SU-DHL-6 (cell line): ENCODE measurements around the gene UNC119B.

ENCODE experiments used
- H2AFZ ChIP-seq: fragments of 200-600 bp; sonication (generic); 2 replicates; pipeline ENCODE4 v1.6.1; 2014; ENCODE audit warnings: low read depth, mild to moderate bottlenecking, moderate library complexity, mixed read lengths, antibody characterized with exemption, low read length; ENCODE audit not compliant: severe bottlenecking
- H3F3A ChIP-seq: fragments of 200-600 bp; shearing (Covaris generic); 2 replicates; pipeline ENCODE4 v1.6.0; 2016; ENCODE audit warnings: antibody characterized with exemption, mild to moderate bottlenecking; ENCODE audit not compliant: insufficient read depth
- H3K27ac ChIP-seq: fragments of 200-600 bp; sonication (generic); 2 replicates; pipeline ENCODE4 v1.5.1; 2016; ENCODE audit warnings: low read depth, mild to moderate bottlenecking, low read length, moderate library complexity, mixed read lengths
- H3K27me3 ChIP-seq: fragments of 200-600 bp; sonication (generic), shearing (Covaris generic); 2 replicates; pipeline ENCODE4 v1.6.0; 2014; ENCODE audit warnings: mild to moderate bottlenecking, low read length
- H3K36me3 ChIP-seq: fragments of 200-600 bp; sonication (generic); 2 replicates; pipeline ENCODE4 v1.6.1; 2014; ENCODE audit warnings: mild to moderate bottlenecking, low read length, mixed read lengths
- H3K4me2 ChIP-seq: fragments of 300-600, 200-600 bp; shearing (Covaris generic), sonication (generic); 2 replicates; pipeline ENCODE4 v1.6.0; 2014; ENCODE audit warnings: low read length, low read depth, mild to moderate bottlenecking; ENCODE audit not compliant: poor library complexity, severe bottlenecking
- H3K4me3 ChIP-seq: fragments of 200-600 bp; sonication (generic); 2 replicates; pipeline ENCODE4 v1.5.1; 2014; ENCODE audit warnings: antibody characterized with exemption, low read length, mild to moderate bottlenecking, mixed read lengths; ENCODE audit not compliant: insufficient read depth, poor library complexity, severe bottlenecking
- H3K79me2 ChIP-seq: fragments of 200-600 bp; sonication (generic); 2 replicates; pipeline ENCODE4 v1.6.1; 2014; ENCODE audit warnings: mild to moderate bottlenecking, low read length, moderate library complexity; ENCODE audit not compliant: insufficient read depth
- H3K9ac ChIP-seq: fragments of 200-600 bp; sonication (generic); 2 replicates; pipeline ENCODE4 v1.7.0; 2014; ENCODE audit warnings: mild to moderate bottlenecking, low read length
- H3K9me2 ChIP-seq: fragments of 200-600 bp; sonication (generic); replicated peaks from 2 replicates; pipeline ENCODE4 v1.6.1; 2014; ENCODE audit warnings: low read length; ENCODE audit not compliant: insufficient read depth
- H3K9me3 ChIP-seq: fragments of 200-600 bp; sonication (generic); 2 replicates; pipeline ENCODE4 v1.6.1; 2014; ENCODE audit warnings: low read length, mixed read lengths; ENCODE audit not compliant: insufficient read depth
- H4K20me1 ChIP-seq: fragments of 200-600 bp; sonication (generic); 2 replicates; pipeline ENCODE4 v1.6.1; 2014; ENCODE audit warnings: low read depth, mild to moderate bottlenecking, antibody characterized with exemption, low read length, moderate library complexity, mixed read lengths
- CTCF ChIP-seq: fragments of 200-600 bp; sonication (generic); IDR thresholded peaks from one replicate; pipeline ENCODE4 v1.5.1; 2017; ENCODE audit warnings: antibody characterized with exemption, mild to moderate bottlenecking, low read length, moderate library complexity; ENCODE audit not compliant: insufficient read depth, poor library complexity, severe bottlenecking
- EZH2phosphoT487 ChIP-seq: fragments of 200-600 bp; sonication (generic), shearing (Covaris generic); conservative IDR thresholded peaks from 2 replicates; pipeline ENCODE4 v1.6.1; 2018; ENCODE audit warnings: mild to moderate bottlenecking, antibody characterized with exemption, low read length, moderate library complexity, mixed read lengths

UNC119B gene

GRCh38 chr12:120689397-120690082 lies 20.7 kb upstream of the UNC119B start:
- H3K9me3 ChIP-seq = no peaks in the 10 kb centered on the region
- H3K79me2 ChIP-seq = peaks cover 64% of the 10 kb centered on the region
- H3K9me2 ChIP-seq = no peaks in the 10 kb centered on the region
- H2AFZ ChIP-seq = no peak overlapping the region
- peak overlapping the region; percentile 81; the same call in 1 of the 2 replicates for H3K9ac ChIP-seq
- no peak overlapping the region for H3K27ac ChIP-seq
- H3K4me3 ChIP-seq = no peak overlapping the region
- no peaks in the 10 kb centered on the region for H4K20me1 ChIP-seq
- peaks cover 3% of the 10 kb centered on the region; the same call in 1 of the 2 replicates for H3K36me3 ChIP-seq
- no peak for TF ChIP-seq CTCF
- no peak for TF ChIP-seq EZH2phosphoT487
- peaks cover 14% of the 10 kb centered on the region for H3F3A ChIP-seq
- no peaks in the 10 kb centered on the region for H3K27me3 ChIP-seq
- peak overlapping the region; percentile 80 for H3K4me2 ChIP-seq

GRCh38 chr12:120690083-120690450 lies 20.2 kb upstream of the UNC119B start:
- Histone ChIP-seq H3K4me2 (peak overlapping the region; percentile 80), H3K27ac (no peak overlapping the region), H3K27me3 (no peaks in the 10 kb centered on the region), H3K36me3 (peaks cover 7% of the 10 kb centered on the region; the same call in 1 of the 2 replicates), H3K9me3 (no peaks in the 10 kb centered on the region), H3K9ac (no peak overlapping the region), H2AFZ (no peak overlapping the region), H4K20me1 (no peaks in the 10 kb centered on the region), H3K4me3 (no peak overlapping the region), H3F3A (peaks cover 10% of the 10 kb centered on the region), H3K9me2 (no peaks in the 10 kb centered on the region), H3K79me2 (peaks cover 64% of the 10 kb centered on the region)
- no peak for TF ChIP-seq EZH2phosphoT487
- TF ChIP-seq CTCF = no peak

- Histone ChIP-seq H4K20me1 (no peaks in the 10 kb centered on the region), H3K4me2 (no peak overlapping the region), H3K4me3 (no peak overlapping the region), H3F3A (peaks cover under 1% of the 10 kb centered on the region; the same call in 1 of the 2 replicates), H3K79me2 (peaks cover 64% of the 10 kb centered on the region), H3K9me2 (no peaks in the 10 kb centered on the region), H2AFZ (no peak overlapping the region), H3K9ac (no peak overlapping the region), H3K9me3 (no peaks in the 10 kb centered on the region), H3K36me3 (peaks cover 12% of the 10 kb centered on the region; the same call in 1 of the 2 replicates), H3K27me3 (no peaks in the 10 kb centered on the region), H3K27ac (no peak overlapping the region)
- TF ChIP-seq EZH2phosphoT487 = no peak
- no peak for TF ChIP-seq CTCF
These were observed 19.3 kb upstream of the UNC119B start for GRCh38 chr12:120690978-120691377.
